22Rv1 (cell line): ENCODE measurements around the gene BORCS5.

Experiments used
- CTCF ChIP-seq: fragments of 450-650 bp; IDR thresholded peaks from 2 replicates; pipeline ENCODE4 v1.5.1; 2017; ENCODE audit warnings: mild to moderate bottlenecking
- ZFX ChIP-seq: fragments of 450-650 bp; IDR thresholded peaks from 2 replicates; pipeline ENCODE4 v1.6.1; 2017; ENCODE audit warnings: antibody characterized with exemption, borderline replicate concordance

GRCh38 chr12:12510141-12510540 is 153.3 kb downstream of the BORCS5 start:
- TF ChIP-seq CTCF (no peak), ZFX (no peak)
